ENCODE data around the gene SSPN. TPM values are rescaled to one million over a fixed set of nuclear protein-coding genes. Genes with fewer than 3 reads are reported as not detected.

The SSPN gene
- total and polyA plus RNA-seq, 2 experiments from 2014 or later, result 1.1 to 2.3 TPM

DNA sequence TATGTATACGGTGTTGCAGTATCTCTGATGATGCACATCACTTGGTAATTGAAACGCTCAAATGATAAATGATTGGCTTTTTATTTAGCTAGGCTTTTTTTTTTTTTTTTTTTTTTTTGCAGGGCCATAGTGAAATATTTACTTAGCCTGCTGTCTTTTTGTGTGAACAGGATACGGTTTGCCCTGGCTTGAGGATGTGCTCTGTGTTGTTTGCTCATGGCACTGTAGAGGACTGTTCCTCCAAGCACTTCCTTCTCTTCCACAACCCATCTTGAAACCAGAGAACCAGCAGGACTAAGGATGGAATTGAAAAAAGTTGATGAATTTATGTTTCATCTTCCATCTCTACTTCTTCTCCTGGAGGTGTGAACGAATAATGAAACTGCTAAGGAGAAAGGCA lies 15.5 kb upstream of the SSPN start:
- H3K4me2 ChIP-seq, result no peak overlapping the region
- H3K4me3 ChIP-seq, result no peak overlapping the region
- TF ChIP-seq EZH2phosphoT487 (IDR thresholded peaks at IDR 0.05; ENCODE audit: unreplicated experiment), result no peak
- no peak for TF ChIP-seq ZNF114 (CRISPR knock-in tag; IDR thresholded peaks at IDR 0.05)
- TF ChIP-seq, protein P1, sequence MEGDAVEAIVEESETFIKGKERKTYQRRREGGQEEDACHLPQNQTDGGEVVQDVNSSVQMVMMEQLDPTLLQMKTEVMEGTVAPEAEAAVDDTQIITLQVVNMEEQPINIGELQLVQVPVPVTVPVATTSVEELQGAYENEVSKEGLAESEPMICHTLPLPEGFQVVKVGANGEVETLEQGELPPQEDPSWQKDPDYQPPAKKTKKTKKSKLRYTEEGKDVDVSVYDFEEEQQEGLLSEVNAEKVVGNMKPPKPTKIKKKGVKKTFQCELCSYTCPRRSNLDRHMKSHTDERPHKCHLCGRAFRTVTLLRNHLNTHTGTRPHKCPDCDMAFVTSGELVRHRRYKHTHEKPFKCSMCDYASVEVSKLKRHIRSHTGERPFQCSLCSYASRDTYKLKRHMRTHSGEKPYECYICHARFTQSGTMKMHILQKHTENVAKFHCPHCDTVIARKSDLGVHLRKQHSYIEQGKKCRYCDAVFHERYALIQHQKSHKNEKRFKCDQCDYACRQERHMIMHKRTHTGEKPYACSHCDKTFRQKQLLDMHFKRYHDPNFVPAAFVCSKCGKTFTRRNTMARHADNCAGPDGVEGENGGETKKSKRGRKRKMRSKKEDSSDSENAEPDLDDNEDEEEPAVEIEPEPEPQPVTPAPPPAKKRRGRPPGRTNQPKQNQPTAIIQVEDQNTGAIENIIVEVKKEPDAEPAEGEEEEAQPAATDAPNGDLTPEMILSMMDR (conservative IDR thresholded peaks at IDR 0.05; ENCODE audit: low read depth in 2 of 2), result no peak
- TF ChIP-seq ZNF331 (CRISPR knock-in tag; IDR thresholded peaks at IDR 0.05; ENCODE audit: low read depth), result no peak
- TF ChIP-seq, protein P2, sequence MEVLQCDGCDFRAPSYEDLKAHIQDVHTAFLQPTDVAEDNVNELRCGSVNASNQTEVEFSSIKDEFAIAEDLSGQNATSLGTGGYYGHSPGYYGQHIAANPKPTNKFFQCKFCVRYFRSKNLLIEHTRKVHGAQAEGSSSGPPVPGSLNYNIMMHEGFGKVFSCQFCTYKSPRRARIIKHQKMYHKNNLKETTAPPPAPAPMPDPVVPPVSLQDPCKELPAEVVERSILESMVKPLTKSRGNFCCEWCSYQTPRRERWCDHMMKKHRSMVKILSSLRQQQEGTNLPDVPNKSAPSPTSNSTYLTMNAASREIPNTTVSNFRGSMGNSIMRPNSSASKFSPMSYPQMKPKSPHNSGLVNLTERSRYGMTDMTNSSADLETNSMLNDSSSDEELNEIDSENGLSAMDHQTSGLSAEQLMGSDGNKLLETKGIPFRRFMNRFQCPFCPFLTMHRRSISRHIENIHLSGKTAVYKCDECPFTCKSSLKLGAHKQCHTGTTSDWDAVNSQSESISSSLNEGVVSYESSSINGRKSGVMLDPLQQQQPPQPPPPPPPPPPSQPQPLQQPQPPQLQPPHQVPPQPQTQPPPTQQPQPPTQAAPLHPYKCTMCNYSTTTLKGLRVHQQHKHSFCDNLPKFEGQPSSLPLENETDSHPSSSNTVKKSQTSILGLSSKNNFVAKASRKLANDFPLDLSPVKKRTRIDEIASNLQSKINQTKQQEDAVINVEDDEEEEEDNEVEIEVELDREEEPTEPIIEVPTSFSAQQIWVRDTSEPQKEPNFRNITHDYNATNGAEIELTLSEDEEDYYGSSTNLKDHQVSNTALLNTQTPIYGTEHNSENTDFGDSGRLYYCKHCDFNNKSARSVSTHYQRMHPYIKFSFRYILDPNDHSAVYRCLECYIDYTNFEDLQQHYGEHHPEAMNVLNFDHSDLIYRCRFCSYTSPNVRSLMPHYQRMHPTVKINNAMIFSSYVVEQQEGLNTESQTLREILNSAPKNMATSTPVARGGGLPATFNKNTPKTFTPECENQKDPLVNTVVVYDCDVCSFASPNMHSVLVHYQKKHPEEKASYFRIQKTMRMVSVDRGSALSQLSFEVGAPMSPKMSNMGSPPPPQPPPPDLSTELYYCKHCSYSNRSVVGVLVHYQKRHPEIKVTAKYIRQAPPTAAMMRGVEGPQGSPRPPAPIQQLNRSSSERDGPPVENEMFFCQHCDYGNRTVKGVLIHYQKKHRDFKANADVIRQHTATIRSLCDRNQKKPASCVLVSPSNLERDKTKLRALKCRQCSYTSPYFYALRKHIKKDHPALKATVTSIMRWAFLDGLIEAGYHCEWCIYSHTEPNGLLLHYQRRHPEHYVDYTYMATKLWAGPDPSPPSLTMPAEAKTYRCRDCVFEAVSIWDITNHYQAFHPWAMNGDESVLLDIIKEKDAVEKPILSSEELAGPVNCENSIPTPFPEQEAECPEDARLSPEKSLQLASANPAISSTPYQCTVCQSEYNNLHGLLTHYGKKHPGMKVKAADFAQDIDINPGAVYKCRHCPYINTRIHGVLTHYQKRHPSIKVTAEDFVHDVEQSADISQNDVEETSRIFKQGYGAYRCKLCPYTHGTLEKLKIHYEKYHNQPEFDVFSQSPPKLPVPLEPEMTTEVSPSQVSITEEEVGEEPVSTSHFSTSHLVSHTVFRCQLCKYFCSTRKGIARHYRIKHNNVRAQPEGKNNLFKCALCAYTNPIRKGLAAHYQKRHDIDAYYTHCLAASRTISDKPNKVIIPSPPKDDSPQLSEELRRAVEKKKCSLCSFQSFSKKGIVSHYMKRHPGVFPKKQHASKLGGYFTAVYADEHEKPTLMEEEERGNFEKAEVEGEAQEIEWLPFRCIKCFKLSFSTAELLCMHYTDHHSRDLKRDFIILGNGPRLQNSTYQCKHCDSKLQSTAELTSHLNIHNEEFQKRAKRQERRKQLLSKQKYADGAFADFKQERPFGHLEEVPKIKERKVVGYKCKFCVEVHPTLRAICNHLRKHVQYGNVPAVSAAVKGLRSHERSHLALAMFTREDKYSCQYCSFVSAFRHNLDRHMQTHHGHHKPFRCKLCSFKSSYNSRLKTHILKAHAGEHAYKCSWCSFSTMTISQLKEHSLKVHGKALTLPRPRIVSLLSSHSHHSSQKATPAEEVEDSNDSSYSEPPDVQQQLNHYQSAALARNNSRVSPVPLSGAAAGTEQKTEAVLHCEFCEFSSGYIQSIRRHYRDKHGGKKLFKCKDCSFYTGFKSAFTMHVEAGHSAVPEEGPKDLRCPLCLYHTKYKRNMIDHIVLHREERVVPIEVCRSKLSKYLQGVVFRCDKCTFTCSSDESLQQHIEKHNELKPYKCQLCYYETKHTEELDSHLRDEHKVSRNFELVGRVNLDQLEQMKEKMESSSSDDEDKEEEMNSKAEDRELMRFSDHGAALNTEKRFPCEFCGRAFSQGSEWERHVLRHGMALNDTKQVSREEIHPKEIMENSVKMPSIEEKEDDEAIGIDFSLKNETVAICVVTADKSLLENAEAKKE (CRISPR knock-in tag; IDR thresholded peaks at IDR 0.05), result no peak
- TF ChIP-seq CREB1 (CRISPR knock-in tag; IDR thresholded peaks at IDR 0.05; ENCODE audit: low read depth), result no peak
- no peak for TF ChIP-seq POLR2AphosphoS5 (IDR thresholded peaks at IDR 0.05; ENCODE audit: low read depth)
- TF ChIP-seq EZH2 (IDR thresholded peaks at IDR 0.05; ENCODE audit: low read depth, unreplicated experiment), result no peak
- no peak for TF ChIP-seq JUNB (IDR thresholded peaks at IDR 0.05; ENCODE audit: unreplicated experiment)
- TF ChIP-seq STAT1 (IDR thresholded peaks at IDR 0.05; ENCODE audit: unreplicated experiment), result no peak
- TF ChIP-seq, protein P3, sequence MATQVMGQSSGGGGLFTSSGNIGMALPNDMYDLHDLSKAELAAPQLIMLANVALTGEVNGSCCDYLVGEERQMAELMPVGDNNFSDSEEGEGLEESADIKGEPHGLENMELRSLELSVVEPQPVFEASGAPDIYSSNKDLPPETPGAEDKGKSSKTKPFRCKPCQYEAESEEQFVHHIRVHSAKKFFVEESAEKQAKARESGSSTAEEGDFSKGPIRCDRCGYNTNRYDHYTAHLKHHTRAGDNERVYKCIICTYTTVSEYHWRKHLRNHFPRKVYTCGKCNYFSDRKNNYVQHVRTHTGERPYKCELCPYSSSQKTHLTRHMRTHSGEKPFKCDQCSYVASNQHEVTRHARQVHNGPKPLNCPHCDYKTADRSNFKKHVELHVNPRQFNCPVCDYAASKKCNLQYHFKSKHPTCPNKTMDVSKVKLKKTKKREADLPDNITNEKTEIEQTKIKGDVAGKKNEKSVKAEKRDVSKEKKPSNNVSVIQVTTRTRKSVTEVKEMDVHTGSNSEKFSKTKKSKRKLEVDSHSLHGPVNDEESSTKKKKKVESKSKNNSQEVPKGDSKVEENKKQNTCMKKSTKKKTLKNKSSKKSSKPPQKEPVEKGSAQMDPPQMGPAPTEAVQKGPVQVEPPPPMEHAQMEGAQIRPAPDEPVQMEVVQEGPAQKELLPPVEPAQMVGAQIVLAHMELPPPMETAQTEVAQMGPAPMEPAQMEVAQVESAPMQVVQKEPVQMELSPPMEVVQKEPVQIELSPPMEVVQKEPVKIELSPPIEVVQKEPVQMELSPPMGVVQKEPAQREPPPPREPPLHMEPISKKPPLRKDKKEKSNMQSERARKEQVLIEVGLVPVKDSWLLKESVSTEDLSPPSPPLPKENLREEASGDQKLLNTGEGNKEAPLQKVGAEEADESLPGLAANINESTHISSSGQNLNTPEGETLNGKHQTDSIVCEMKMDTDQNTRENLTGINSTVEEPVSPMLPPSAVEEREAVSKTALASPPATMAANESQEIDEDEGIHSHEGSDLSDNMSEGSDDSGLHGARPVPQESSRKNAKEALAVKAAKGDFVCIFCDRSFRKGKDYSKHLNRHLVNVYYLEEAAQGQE (IDR thresholded peaks at IDR 0.05; ENCODE audit: unreplicated experiment), result no peak
- TF ChIP-seq, protein P4, sequence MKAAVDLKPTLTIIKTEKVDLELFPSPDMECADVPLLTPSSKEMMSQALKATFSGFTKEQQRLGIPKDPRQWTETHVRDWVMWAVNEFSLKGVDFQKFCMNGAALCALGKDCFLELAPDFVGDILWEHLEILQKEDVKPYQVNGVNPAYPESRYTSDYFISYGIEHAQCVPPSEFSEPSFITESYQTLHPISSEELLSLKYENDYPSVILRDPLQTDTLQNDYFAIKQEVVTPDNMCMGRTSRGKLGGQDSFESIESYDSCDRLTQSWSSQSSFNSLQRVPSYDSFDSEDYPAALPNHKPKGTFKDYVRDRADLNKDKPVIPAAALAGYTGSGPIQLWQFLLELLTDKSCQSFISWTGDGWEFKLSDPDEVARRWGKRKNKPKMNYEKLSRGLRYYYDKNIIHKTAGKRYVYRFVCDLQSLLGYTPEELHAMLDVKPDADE (IDR thresholded peaks at IDR 0.05), result no peak
- TF ChIP-seq NANOG (IDR thresholded peaks at IDR 0.05; ENCODE audit: borderline replicate concordance), result no peak
- no peaks in the 10 kb centered on the region for H3F3A ChIP-seq (replicated peaks; ENCODE audit: low read depth)
- Mint-ChIP-seq H3K36me3 (ENCODE audit: low read depth) (no peaks in the 10 kb centered on the region), H3K4me1 (no peaks in the 10 kb centered on the region), H3K4me3 (no peak overlapping the region), H3K27ac (no peak overlapping the region), H3K9me3 (no peaks in the 10 kb centered on the region), H3K27me3 (ENCODE audit: insufficient read depth, low read depth, poor library complexity) (no peaks in the 10 kb centered on the region)
- no peaks in the 10 kb centered on the region for H4K20me1 ChIP-seq (replicated peaks; ENCODE audit: insufficient read depth)
- H3K4me1 ChIP-seq (ENCODE audit: insufficient read depth), result no peaks in the 10 kb centered on the region
- no peaks in the 10 kb centered on the region for H3K79me2 ChIP-seq (replicated peaks; ENCODE audit: insufficient read depth)
- no peaks in the 10 kb centered on the region for H3K36me3 ChIP-seq (ENCODE audit: insufficient read depth)
- H2AFZ ChIP-seq, result no peak overlapping the region
- DNase-seq (ENCODE audit: low spot score) (no peak), ATAC-seq (no peak)
- H3K9me2 ChIP-seq (ENCODE audit: insufficient read depth), result no peaks in the 10 kb centered on the region
- H3K27me3 ChIP-seq (ENCODE audit: insufficient read depth), result no peaks in the 10 kb centered on the region
- no peak overlapping the region for H3K27ac ChIP-seq (ENCODE audit: low read depth)
